PC-9 (cell line): ENCODE measurements around the gene PEPD. TPM values are rescaled to one million over a fixed set of nuclear protein-coding genes. Genes with fewer than 3 reads are reported as not detected.

Source experiments
- BruUV-seq: library from RNA; stranded (reverse); fragments of 400-500 nt; replicated peaks from 2 replicates; lab custom pipeline; 2021; lab: Mats Ljungman, UMichigan
- CTCF ChIA-PET: fragments of 300-600 bp; sonication (Branson Sonifier 250); formaldehyde crosslinking; loops from one replicate; lab custom pipeline; 2022; ENCODE audit warnings: antibody characterized with exemption; lab: Charles Lee
- POLR2A ChIA-PET: fragments of 300-600 bp; sonication (Branson Sonifier 250); formaldehyde crosslinking; loops from one replicate; lab custom pipeline; 2022; ENCODE audit warnings: antibody characterized with exemption; ENCODE audit not compliant: unreplicated experiment; lab: Charles Lee
- DNase-seq, 2 experiments: peaks; one replicate each; pipeline versions ENCODE4 v3.0.0 to v3.0.0-alpha.2; 2015 to 2022; ENCODE audit warnings: mixed read lengths in 1 of 2
- H2AFZ ChIP-seq: fragments of 200-600 bp; sonication (generic); 2 replicates; pipeline ENCODE4 v1.8.1; 2017; ENCODE audit warnings: antibody characterized with exemption
- H3F3A ChIP-seq: fragments of 200-600 bp; sonication (generic); 2 replicates; pipeline ENCODE4 v1.8.1; 2017; ENCODE audit warnings: antibody characterized with exemption, mild to moderate bottlenecking, low read depth; ENCODE audit not compliant: insufficient read depth
- H3K27ac ChIP-seq: fragments of 200-600 bp; sonication (generic); 2 replicates; pipeline ENCODE4 v1.6.1; 2016; ENCODE audit warnings: mixed run types
- H3K27me3 ChIP-seq: fragments of 200-600 bp; sonication (generic); 2 replicates; pipeline ENCODE4 v1.6.1; 2016; ENCODE audit warnings: low read depth, mixed run types; ENCODE audit not compliant: insufficient read depth
- H3K36me3 ChIP-seq: fragments of 200-600 bp; sonication (generic); 2 replicates; pipeline ENCODE4 v1.6.1; 2016; ENCODE audit warnings: low read depth, mixed run types
- H3K4me1 ChIP-seq: fragments of 200-600 bp; sonication (generic); replicated peaks from 2 replicates; pipeline ENCODE4 v1.6.1; 2016; ENCODE audit warnings: mixed run types; ENCODE audit not compliant: insufficient read depth
- H3K4me2 ChIP-seq: fragments of 200-600 bp; sonication (generic); 2 replicates; pipeline ENCODE4 v1.6.1; 2017; ENCODE audit warnings: mixed run types
- H3K4me3 ChIP-seq: fragments of 200-600 bp; sonication (generic); 2 replicates; pipeline ENCODE4 v1.6.1; 2016; ENCODE audit warnings: mixed run types
- H3K79me2 ChIP-seq: fragments of 200-600 bp; sonication (generic); 2 replicates; pipeline ENCODE4 v1.6.1; 2017; ENCODE audit warnings: low read depth, mixed run types
- H3K9me2 ChIP-seq: fragments of 200-600 bp; sonication (generic); 2 replicates; pipeline ENCODE4 v1.8.1; 2017; ENCODE audit warnings: mild to moderate bottlenecking; ENCODE audit not compliant: insufficient read depth
- H3K9me3 ChIP-seq: fragments of 200-600 bp; sonication (generic); 2 replicates; pipeline ENCODE4 v1.8.1; 2016; ENCODE audit warnings: low read depth; ENCODE audit not compliant: insufficient read depth
- H4K20me1 ChIP-seq: fragments of 200-600 bp; sonication (generic); 2 replicates; pipeline ENCODE4 v1.8.1; 2017; ENCODE audit not compliant: insufficient read depth
- CTCF ChIP-seq: fragments of 200-600 bp; sonication (generic); conservative IDR thresholded peaks from 2 replicates; pipeline ENCODE4 v1.6.1; 2017; ENCODE audit warnings: mixed run types, antibody characterized with exemption, mild to moderate bottlenecking, moderate library complexity
- EZH2 ChIP-seq: fragments of 200-600 bp; sonication (generic); IDR thresholded peaks from 2 replicates; pipeline ENCODE4 v1.8.0; 2017; ENCODE audit warnings: antibody characterized with exemption, low read depth
- intact Hi-C: fragments of 100-400 bp; cut with micrococcal nuclease; formaldehyde crosslinking; loops from one replicate; pipeline ENCODE4 v1.10.0; 2022; ENCODE audit not compliant: unreplicated experiment
- total RNA-seq: library from RNA; stranded (reverse); gene quantifications from 2 replicates; pipeline ENCODE4 v1.2.3, GENCODE V29; 2021

PEPD gene
- total RNA-seq, 1 experiment from 2014 or later, result 71.0 TPM

GRCh38 chr19:33375837-33376159 lies 145.8 kb downstream of the PEPD start:
- H3K36me3 ChIP-seq, result peaks cover 18% of the 10 kb centered on the region
- peaks cover 67% of the 10 kb centered on the region for H3K79me2 ChIP-seq
- peaks cover 34% of the 10 kb centered on the region for H3K4me1 ChIP-seq
- H3K4me3 ChIP-seq, result peak overlapping the region; percentile 95; the same call in 1 of the 2 replicates
- BruUV-seq, result no TSS peak
- H3K27ac ChIP-seq, result peak overlapping the region; percentile 98
- ChIA-PET POLR2A (no interaction called here), CTCF (no interaction called here)
- no peak for DNase-seq
- no peak for TF ChIP-seq EZH2
- TF ChIP-seq CTCF, result no peak
- peaks cover 34% of the 10 kb centered on the region; the same call in 1 of the 2 replicates for H3F3A ChIP-seq
- no peaks in the 10 kb centered on the region for H3K9me2 ChIP-seq
- no peaks in the 10 kb centered on the region for H3K9me3 ChIP-seq
- no peak overlapping the region for H2AFZ ChIP-seq
- intact Hi-C loops, result loop anchor here (2.0 kb wide), 1 partner anchor 73 kb away; the partner anchor contains the start of gene CEBPA
- H4K20me1 ChIP-seq, result peaks cover 61% of the 10 kb centered on the region
- peak overlapping the region; percentile 96 for H3K4me2 ChIP-seq
- H3K27me3 ChIP-seq, result no peaks in the 10 kb centered on the region

- POLR2A ChIA-PET, result no interaction called here
- TF ChIP-seq CTCF (no peak), EZH2 (no peak)
Measured at GRCh38 chr19:33375156-33375836, 146.3 kb downstream of the PEPD start.

GRCh38 chr19:33374236-33374714 lies 147.3 kb downstream of the PEPD start:
- no peak overlapping the region for H2AFZ ChIP-seq
- H3K27ac ChIP-seq, result peak overlapping the region; percentile 98
- no peak for TF ChIP-seq EZH2
- TF ChIP-seq CTCF, result no peak; the same call in 1 of the 2 replicates
- no peak for DNase-seq
- POLR2A ChIA-PET, result interaction anchor here (0.6 to 0.7 kb wide), 4 partner anchors 31 to 1101 kb away, joined by 3 to 8 read pairs (median 6); no protein-coding TSS in a partner anchor
- peaks cover 34% of the 10 kb centered on the region for H3K4me1 ChIP-seq
- no peaks in the 10 kb centered on the region for H3K9me3 ChIP-seq
- peaks cover 31% of the 10 kb centered on the region; the same call in 1 of the 2 replicates for H3F3A ChIP-seq
- peaks cover 3% of the 10 kb centered on the region for H3K36me3 ChIP-seq
- peak overlapping the region; percentile 96 for H3K4me2 ChIP-seq
- H3K79me2 ChIP-seq, result peaks cover 52% of the 10 kb centered on the region
- BruUV-seq, result no TSS peak
- H4K20me1 ChIP-seq, result peaks cover 46% of the 10 kb centered on the region
- intact Hi-C loops, result loop anchor here (2.0 kb wide), 1 partner anchor 71 kb away; the partner anchor contains the start of gene CEBPA
- no peaks in the 10 kb centered on the region for H3K27me3 ChIP-seq
- CTCF ChIA-PET, result interaction anchor here (0.9 to 1.6 kb wide), 3 partner anchors 50 to 76 kb away, joined by 3 to 4 read pairs (median 3); no protein-coding TSS in a partner anchor
- H3K9me2 ChIP-seq, result no peaks in the 10 kb centered on the region
- peak overlapping the region; percentile 95 for H3K4me3 ChIP-seq

More at GRCh38 chr19:33375156-33375836, 146.3 kb downstream of the PEPD start:
- peaks cover 34% of the 10 kb centered on the region for H3K4me1 ChIP-seq
- no peaks in the 10 kb centered on the region for H3K9me3 ChIP-seq
- no peak for DNase-seq
- no peaks in the 10 kb centered on the region for H3K9me2 ChIP-seq
- intact Hi-C loops, result loop anchor here (2.0 kb wide), 1 partner anchor 72 kb away; the partner anchor contains the start of gene CEBPA
- no peaks in the 10 kb centered on the region for H3K27me3 ChIP-seq
- H3K36me3 ChIP-seq, result peaks cover 13% of the 10 kb centered on the region
- H2AFZ ChIP-seq, result no peak overlapping the region
- peaks cover 32% of the 10 kb centered on the region; the same call in 1 of the 2 replicates for H3F3A ChIP-seq
- CTCF ChIA-PET, result interaction anchor here (0.9 to 1.6 kb wide), 2 partner anchors 63 to 77 kb away, joined by 3 to 4 read pairs; no protein-coding TSS in a partner anchor
- H3K4me3 ChIP-seq, result peak overlapping the region; percentile 95
- H3K27ac ChIP-seq, result peak overlapping the region; percentile 98
- peaks cover 62% of the 10 kb centered on the region for H3K79me2 ChIP-seq
- H3K4me2 ChIP-seq, result peak overlapping the region; percentile 96
- no TSS peak for BruUV-seq
- peaks cover 56% of the 10 kb centered on the region for H4K20me1 ChIP-seq
